Inflammatory macrophage treated with lipopolysaccharide for 4 hours (primary cell): ENCODE results near the gene CAMTA1.
A peak's percentile ranks its signal among the peaks of the same experiment; 100 is the strongest.

Source experiments
- DNase-seq: peaks from one replicate; pipeline ENCODE4 v3.0.0-alpha.2; 2020

The CAMTA1 gene

DNA sequence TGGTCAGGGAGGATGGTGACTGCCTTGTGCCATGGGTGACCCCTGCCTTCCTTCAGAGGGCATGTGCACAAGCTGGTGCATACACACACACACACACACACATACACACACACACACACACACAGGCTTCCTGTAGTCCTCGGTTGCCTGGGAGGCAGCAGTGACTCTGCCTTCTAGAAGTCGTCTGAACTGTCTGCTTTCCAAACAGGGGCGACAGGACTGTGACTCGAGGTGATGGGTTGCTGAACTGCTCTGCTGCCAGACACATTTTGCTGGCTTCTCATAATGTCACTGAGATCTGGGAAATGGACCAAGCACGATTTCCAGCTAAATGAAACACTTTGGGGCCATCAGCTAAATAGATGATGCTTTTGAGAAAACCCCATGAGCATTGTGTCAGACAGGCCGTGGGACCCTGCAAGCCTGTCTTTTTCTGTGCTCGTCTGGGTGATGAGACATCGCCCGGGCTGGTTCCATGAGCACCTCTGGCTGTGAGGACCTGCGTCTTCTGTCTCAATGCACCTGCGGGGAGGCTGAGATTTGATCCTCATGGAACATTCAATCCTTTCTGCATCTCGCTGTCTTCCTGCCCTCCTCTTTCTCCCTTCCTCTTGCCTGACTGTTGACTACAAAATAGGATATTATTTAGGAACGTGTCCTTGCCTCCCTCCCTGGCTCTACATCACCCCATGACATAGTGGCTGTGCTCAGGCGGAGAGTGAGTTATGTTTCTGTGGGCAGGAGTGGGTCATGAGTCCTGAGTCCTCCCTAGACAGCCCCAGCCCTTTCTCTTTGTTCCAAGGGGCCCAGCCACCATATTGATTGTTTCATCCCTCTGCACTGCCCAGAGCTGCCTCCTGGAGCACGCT is 436.8 kb downstream of the CAMTA1 start:
- DNase-seq: no peak

- DNase-seq: no peak
Measured at GRCh38 chr1:7222695-7223015, 437.4 kb downstream of the CAMTA1 start.

DNA sequence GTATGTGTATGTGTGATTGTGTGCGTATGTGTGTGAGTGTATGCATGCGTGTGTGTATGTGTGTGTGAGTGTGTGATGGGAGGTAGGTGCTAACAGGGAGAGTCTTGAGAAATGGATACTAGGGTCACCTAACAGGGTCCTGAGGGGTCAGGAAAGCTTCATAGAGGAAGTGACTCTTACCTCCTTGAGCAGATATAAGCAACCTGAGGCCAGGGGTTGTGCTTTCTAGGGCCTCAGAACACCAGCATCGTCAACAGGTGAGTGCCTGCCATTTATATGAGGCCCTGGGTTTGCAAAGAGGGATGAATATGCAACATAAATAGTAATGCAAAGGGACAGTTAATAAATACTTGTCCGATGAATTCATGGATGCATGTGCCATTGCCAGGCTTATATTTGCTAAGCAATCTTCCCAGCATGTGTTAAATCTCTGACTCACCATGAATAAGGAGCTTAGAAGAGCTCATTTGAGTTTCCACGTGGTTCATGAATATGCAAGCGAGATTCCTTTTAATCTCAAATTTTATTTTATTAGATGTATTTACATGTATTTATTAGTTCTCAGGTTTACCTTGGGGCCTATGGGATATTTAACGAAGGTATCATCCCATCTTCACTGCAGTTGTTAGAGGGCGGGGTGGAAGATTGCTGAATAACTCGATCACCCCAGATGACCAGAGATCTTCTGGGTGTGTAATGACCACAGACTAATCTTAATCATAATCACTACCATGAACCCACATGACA is 438.3 kb downstream of the CAMTA1 start:
- DNase-seq: no peak

GRCh38 chr1:7224081-7224534 is 438.9 kb downstream of the CAMTA1 start:
- no peak for DNase-seq

DNA sequence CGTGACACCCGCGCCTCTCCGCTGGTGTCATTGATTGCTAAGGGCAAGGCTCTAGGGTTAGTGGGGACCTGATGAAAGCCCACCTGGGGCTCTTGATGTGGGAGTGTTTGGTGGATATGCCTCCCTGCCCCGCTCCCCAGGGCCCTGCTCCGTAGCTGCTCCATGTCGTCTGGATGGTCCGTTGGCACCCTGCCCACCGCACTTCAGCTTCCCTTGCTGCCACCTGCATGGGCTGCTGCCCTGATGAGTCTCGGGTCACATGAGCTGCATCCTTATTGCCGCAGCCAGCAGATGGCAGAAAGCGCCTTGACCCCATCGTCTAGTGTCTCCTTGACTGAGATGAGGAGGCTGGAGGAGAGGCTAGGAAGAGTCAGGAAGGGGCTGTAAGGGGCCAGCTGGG is 439.4 kb downstream of the CAMTA1 start:
- no peak for DNase-seq

DNA sequence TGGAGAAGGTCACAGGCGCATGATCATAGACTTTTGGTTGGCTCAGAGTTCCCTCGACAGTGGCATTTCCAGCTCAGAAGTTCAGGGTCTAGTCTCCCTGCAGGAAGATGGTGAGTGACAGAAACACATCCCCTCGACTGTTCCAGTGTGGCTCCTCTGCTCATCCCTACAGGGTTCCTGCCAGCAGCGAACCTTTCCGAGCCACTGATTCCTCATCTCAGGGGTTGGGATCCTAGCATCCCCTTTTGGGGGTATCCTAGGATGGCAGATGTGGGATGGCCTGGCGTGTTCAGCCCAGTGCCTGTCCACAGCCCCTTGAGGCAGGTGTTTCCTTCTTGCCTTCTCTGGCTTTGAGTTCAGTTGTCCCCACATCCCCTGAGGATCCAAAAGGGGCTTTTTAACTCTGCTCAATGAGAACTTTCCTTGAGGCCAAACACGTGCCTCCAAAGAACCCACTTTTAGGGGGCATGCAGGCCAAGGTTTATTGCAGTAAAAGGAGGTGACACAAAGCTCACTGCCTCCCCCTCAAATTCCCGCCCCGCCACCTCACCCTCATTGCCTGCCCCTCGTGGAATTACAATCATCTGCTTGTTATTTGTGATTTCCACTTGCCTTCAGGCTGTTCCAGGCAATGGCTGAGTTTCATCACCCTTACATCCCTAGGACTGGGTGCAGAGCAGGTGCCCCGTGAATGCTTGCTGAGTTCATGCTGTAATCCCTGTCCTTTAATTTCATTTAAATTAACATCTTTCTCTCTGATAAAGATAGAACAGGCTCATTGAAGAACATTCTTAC is 440.7 kb downstream of the CAMTA1 start:
- no peak for DNase-seq

- no peak for DNase-seq
Measured at GRCh38 chr1:7227654-7228053, 442.4 kb downstream of the CAMTA1 start.

GRCh38 chr1:7228252-7228961 is 443.2 kb downstream of the CAMTA1 start:
- no peak for DNase-seq

- DNase-seq: no peak
Measured at GRCh38 chr1:7229186-7229585, 443.9 kb downstream of the CAMTA1 start.

GRCh38 chr1:7229696-7230631 is 444.7 kb downstream of the CAMTA1 start:
- no peak for DNase-seq

DNA sequence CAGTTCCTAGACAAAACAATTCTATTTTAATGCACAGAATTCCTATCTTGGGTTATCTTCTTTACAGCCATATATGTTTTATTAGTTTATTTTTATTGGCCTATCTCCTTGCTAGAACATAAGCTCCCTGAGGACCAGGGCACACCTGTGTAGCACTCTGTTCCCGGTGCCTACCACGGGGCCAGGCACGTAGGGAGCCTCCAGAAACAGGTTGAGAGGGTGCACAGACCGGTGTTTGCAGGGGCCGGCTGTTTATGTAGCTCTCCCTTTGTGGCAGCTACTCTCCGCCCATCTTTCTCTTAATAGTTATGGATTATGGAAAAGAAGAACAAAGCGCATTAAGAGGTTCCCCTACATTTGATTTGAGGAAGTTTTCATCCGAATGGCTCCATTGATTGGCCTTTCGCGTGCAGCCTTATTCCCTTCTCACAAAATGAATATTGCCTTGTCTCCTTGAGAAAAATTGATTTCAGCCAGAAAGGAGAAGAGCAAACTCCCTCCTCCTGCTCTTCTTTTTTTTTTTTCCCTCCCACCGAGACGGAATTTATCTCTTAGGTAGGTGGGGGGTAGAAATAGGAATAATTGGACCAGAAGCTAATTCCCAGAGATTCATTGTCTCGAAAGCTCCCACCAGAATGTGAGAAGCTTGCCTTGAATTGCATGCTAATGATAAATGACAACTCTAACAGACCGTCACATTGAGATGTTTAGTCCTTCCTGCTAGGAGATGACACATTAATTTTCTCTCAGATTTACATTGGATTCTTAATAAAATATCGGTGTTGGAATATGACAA is 447.4 kb downstream of the CAMTA1 start:
- no peak for DNase-seq

- no peak for DNase-seq
Measured at GRCh38 chr1:7233237-7233540, 447.9 kb downstream of the CAMTA1 start.

DNA sequence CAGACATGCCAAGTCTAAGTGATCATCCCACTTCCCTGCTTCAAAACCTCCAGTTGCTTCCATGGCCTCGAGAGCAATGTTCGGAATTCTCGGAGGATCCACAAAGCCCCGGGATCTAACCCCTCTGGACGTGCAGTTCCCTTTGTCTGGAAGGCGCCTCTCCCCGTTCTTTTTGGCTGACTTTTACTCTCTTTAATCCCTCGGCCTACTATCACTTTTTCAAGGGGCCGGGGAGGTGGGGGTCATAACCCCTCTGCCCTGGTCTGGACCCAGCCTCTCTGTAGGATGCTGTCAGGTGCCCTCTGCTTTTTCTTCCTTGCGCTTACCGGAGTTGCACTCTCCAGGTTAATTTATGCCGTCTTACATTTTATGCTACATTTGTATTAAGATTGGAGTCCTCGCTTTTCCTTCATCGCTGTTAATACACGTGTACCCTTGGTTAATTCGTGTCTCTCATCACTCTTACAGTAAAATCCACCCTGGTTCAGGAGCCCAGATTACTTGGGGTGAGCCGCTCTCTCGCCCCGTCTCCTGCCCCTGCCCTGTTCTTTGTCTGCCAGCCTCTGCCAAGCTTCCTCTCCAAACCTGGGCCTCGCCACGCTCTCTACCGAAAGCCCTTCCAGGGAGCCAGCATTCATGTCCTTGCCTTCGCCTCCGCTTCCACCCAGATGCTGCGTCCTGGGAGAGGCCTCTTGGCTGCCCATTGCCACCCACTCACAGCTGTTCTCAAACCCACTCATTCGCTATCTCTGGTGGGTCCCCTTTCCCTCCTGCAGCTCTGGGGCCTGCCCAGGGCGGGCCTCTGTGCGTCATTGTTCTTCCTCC is 448.6 kb downstream of the CAMTA1 start:
- DNase-seq: no peak

DNA sequence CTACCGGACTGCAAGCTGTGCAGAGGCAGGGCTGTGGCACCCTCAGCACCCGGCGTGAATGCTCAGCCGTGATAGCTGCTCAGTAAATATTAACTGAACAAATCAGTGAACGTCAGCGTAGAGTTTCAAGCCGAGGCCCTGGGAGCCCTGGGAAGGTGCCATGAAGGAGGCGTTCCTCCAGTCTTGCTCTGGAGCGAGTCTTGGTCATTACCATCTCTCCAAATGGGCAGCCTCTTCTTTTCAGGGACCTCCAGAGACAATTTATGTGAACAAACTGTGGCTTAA is 449.2 kb downstream of the CAMTA1 start:
- no peak for DNase-seq

DNA sequence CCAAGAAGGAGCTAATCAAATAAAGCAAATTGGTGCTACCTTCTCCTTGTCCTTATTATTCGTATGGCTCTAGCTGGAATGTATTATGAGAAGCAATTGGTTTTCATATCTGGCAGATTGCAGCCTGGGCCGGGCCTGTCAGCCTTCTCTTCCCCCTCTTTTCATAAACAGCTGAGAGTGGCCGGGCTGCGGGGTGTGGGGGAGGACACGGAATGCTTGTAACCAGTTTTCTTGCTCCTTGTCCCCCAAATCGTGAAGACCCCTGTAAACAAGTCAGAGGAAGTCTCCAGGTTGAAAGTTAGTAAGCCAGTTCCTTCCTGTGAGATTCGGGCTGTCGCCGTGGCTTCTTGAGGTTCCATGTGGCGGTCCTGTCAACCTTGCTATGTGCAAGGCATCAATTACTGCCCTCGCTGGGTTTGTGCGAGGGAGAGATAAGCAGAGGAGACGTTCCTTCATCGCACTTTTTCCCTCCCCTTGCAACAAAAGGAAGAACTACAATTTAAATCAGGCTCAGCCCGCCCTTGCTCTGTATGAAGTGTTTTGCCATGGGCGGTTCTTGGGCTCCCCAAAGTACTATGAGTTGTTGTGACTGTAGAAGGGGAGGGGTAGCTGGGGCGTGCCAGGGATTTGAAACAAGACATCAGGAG is 450.7 kb downstream of the CAMTA1 start:
- DNase-seq: no peak

DNA sequence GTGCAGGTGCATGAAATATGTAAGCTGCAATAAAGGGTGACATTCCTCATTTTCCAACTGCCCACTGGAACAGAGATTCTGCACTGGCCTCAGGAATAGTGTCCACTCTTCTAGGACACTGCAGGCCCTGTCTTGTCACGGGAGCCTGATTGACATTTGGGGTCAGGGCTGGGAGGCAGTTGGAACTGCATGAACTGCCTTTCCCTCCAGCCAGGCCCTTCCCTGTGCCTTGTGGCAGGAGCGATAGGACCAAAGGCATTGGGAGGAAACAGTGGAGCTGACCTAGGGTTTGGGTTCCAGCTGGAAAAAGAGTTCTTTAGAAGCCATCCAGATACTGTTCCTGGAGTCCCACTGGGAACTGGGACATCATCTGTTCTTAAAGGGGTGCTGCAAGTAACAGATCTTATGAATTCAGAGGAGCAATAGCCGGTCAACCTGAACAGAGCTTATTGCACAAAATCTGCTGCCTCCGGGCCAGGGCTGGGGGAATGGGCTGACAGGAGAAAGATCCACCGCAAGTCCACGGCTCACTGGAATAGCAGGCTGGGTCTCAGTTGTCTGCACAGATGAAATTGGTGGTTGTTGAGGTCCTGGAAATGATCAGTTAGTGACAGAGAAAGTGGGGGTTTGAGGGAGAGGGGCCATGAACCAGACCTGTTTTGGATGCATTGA is 451.7 kb downstream of the CAMTA1 start:
- DNase-seq: no peak

DNA sequence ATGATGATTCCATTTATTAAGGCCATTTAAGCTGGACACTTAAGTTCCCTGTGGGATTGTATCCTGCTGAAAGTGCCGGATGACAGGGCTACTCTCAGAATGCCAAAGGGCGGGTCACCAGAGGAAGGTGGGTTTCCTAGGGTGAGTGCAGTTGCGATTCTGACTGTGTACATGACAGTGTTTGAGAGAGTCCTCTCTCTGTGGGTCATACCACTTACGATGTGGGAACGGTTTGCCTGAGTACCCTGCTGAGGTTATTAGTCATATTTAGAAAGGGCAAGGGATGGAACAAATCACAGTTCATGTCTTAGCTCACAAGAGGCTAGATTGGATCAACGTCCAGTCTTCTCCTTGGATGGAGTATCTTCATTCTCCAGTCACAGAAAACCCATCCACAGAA is 461.9 kb downstream of the CAMTA1 start:
- DNase-seq: no peak

- peak; percentile 25 for DNase-seq
Measured at GRCh38 chr1:7247791-7248548, 462.7 kb downstream of the CAMTA1 start.
